HG03469 (cell line): ENCODE data around the gene LRRC71.
"Not testable (repeated sequence)": the region's sequence is repeated elsewhere in the genome, so short reads cannot be mapped to it uniquely, and the experiment has no call there.

Experiments used
- ATAC-seq: cut with Tn5 transposase; IDR thresholded peaks from one replicate; pipeline ENCODE4 v1.9.1; 2021; ENCODE audit warnings: mild to moderate bottlenecking, moderate library complexity, moderate number of reproducible peaks; ENCODE audit not compliant: unreplicated experiment

Gene LRRC71

DNA sequence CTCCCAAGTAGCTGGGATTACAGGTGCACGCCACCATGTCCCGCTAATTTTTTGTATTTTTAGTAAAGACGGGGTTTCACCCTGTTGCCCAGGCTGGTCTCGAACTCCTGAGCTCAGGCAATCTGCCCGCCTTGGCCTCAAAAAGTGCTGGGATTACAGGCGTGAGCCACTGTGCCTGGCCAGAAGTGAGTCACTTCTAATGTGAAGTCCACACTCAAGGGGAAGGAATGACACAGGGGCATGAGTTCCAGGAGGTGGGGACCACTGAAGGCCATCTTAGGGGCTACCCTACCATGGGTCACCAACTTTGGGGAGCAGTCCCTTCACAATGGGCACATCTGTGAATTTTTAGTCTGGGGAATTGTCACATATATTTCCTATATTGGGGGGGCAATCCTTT lies 6.3 kb downstream of the LRRC71 start:
- not testable (repeated sequence) for ATAC-seq

DNA sequence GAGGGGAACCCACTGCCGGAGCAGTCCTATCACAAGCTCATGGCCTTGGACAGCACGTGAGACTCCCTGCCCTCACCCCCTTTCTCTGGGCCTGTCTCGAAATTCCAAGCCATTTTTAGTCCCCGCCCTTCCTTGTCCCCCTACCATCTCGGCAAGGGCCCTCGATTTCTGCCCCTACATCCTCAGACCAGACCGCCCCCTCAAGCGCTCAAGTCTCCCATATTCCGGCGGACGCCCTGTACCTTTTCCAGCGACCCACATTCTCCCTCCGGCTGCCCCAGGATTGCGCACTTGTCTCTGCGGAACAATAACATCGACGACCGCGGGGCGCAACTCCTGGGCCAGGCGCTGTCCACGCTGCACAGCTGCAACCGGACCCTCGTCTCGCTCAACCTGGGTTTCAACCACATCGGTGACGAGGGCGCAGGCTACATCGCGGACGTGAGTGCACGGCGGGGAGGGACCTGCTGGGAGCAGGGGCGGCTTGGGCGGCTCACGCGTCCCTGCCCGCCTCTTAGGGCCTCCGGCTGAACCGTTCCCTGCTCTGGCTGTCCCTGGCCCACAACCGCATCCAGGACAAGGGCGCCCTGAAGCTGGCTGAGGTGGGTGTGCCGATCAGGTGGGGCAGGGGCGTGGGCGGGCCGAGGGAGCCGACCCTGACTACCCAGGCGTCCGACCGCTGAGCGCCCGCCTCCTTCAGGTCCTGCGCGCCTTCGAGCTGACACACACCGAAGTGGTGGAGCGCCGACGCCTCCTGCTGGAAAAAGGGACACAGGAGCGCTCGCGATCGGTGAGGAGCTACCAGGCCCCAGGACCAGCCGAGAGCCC lies 7.0 kb downstream of the LRRC71 start:
- ATAC-seq: no peak

DNA sequence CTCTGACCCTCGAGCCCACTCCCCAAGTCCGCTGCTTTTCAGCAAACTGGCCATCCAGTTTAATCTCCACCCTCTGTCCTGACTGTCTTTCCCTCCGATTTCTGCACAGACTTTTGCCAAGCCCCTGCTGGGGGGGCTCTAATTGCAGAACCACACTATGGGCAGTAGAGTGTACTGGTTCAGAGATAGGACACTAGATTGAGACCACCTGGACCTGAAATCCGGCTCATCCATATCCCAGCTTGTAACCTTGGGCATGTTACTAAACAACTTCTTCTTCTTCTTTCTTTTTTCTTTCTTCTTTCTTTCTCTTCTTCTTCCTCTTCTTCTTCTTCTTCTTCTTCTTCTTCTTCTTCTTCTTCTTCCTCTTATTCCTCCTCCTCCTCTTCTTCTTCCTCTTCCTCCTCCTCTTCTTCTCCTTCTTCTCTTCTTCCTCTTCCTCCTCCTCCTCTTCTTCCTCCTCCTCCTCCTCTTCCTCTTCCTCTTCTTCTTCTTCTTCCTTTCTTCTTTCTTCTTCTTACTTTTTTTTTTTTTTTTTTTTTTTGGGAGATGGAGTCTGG lies 7.7 kb downstream of the LRRC71 start:
- no peak for ATAC-seq

DNA sequence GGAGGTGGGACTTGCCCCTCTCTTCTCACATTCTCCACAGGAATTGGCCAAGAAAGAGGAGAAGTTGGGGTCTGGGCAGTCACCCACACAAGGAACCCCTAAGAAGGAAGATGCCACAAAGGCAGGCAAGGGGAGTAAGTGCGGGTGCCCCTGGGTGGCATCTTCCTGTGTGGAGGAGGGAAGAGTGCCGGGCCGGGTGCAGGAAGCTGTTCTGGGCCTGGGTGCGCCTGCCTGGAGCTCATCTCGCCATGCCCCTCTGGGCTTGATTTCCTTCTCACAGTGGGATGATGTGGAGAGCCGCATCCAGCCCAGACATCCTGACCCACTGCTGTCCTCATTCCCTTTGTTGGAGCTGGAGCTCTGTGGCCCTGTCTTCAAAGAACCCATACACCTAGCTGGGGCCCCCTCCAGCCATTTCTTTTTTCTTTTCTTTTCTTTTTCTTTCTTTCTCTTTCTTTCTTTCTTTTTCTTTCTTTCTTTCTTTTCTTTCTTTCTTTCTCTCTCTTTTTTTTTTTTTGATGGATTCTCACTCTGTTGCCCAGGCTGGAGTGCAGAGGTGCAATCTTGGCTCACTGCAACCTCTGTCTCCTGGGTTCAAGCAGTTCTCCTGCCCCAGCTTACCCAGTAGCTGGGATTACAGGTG lies 9.3 kb downstream of the LRRC71 start:
- ATAC-seq: no peak

DNA sequence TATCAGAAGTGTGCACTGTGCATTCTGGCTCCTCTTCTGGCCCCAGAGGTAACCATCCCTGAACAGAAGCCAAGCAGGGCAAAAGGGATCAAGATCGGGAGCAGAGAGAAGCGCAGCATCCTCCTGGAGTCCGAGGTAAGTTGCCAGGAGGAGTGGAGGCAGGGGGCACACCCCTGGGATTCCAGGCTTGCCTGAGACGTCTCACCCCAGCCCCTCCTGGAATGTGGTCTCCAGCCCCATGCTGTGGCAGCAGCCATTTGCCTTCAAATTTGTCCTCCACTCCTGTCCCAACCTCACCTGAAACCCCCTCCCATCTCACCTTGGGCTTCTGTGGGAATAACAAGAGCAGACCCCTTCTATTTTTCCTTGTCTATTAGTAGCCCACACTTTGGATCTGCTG lies 10.1 kb downstream of the LRRC71 start:
- ATAC-seq: no peak

DNA sequence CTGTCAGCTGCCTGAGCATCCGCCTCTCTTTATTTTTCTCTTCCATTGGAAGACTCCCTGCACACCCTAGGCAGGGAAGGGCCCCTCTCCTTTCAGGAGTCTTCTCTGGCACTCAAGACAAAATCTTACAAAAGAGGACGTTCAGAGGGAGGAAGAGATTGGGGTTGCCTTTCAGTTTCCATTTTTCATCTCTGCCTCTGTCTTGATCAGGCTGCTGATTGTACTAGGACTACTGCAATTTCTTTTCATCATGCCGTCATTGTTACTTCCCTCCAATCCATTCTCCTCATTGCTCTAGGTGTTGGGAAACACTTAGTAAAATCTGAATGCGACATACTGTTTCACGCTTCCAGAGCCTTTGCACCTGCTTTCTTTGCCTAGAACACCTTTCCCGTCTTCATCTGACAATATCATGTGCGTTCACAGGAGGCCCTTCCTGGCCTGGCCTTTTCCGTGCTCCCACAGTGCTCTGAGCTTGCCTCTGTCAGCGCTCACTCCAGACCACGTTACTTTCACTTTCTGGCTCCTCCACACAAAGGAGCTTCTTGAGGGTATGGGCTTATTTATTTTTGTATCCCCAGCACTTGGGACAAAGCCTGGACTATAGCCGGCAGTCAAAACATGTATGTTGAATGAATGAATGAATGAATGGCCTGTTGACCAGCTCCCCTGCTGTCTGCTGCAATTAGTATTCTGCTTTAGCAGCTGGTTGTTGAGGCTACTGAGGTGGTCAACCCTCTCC lies 10.9 kb downstream of the LRRC71 start:
- no peak for ATAC-seq

DNA sequence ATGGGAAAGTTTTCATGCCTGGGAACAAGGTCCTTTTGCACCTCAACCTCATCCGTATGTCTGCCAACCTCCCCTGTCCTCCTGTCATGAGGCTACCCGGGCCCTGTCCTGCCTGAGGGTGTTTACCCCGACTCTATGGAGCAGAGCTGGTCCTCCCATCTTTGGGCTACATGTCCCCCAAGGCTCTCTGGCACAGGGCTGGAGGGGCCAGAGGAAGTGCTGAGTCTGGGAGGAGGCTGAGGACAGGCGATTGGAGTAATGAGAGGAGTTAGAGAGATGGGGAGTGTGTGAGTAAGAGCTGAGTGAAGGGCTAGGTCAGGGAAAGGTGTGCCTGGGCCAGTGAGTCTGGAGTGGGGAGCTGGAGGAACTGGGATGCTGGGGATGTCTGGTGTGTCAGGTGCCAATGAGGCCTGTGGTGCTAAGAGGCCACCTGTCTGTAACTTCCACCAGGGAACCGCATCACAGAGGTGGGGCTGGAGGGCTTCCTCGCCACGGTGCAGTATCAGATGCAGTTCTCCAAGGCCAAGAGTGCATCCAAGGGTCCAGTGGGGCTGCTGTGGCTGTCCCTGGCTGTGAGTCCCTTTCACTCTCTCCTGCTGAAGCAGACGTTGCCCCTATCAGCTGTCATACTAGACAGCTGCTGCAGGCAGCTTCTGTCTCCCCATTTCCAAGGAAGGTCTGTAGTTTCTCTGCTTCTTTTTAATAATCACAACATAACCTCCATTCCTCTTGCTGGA lies 11.7 kb downstream of the LRRC71 start:
- no peak for ATAC-seq

DNA sequence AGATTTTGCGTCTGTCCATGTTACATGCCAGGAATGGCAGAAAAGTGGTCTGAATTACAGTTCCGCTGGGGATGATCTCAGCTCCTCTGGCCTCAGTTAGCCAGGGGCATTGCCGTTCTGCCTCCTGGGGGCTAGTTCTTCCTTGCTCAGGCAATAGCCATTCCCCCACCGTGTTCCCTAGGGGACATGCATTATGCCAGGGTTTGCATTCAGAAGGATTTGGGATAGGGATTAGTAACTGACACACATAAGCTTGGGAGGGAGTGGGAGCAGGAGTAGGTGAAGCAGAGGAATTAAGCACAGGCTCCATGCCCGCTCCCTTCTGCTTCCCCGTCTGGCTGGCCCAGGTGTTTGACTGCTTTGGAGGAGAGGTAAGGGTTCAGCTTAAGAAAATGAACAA lies 12.7 kb downstream of the LRRC71 start:
- no peak for ATAC-seq

DNA sequence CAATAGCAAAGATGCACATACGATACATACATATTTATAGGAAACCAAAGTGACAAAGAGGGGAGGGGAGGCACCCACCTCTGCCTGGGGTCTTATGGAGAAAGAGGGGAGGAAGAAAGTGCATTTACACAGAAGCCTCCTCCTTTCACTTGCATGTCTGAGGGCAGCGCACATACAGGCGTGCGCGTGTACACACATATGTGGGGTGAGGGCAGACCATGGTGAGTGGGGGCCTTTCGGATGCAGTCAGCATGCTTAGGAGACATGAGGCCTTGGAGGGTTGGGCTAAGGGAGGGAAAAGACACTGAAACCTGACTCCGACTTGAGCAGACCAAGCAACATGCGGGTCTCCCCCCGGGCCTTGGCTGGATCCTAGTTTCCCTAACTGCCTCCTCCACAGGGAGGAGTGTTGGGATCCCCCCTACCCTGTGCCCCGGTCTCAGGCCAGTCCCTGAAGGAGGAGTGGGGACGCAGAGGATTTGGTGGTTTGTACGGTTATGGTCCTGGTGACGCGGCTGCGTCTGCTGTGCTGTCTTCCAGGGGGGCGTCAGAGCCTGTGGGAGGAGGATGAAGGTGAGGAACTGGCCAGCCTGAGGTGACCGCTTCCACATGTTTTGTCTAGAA lies 15.2 kb downstream of the LRRC71 start:
- no peak for ATAC-seq

DNA sequence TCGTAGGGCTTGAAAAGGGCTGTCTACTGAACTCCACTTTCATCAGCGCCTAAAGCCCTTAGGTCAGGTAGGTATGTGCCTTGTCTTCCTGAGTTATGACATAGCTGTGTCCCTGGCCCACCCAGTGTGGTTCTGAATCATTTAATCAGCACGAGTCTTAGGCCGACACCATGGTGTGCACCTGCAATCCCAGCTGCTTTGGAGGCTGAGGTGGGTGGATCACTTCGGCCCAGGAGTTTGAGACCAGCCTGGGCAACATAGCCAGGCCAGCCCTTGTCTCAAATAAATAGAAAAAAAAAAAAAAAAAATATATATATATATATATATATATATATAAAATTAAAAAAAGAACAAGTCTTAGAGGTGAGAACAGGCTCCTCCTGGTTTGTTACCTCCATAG lies 15.8 kb downstream of the LRRC71 start:
- no peak for ATAC-seq

DNA sequence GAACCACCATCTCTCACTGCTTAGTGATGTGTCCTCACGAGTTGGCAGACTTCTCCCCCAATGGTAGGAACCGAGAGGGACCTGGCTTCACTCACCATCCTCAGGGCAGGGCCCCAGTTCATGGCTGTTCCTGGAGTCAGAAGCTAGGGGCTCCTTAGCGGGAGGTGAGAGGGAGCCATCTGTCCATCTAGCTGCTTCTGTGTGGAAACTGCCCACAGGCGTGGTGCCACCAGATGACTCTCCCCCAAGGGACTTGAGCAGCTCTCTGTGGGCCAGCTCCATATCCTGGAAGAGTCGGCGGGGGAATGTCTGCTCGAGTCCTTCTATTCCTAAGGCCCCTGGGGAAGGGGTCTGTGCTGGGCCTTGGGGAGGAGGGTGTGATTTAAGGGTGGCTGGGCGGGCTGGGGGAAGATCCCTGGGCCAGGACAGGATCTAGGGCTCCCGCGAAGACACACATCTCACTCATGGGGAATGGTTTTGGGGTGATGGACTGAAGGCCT lies 16.3 kb downstream of the LRRC71 start:
- no peak for ATAC-seq

DNA sequence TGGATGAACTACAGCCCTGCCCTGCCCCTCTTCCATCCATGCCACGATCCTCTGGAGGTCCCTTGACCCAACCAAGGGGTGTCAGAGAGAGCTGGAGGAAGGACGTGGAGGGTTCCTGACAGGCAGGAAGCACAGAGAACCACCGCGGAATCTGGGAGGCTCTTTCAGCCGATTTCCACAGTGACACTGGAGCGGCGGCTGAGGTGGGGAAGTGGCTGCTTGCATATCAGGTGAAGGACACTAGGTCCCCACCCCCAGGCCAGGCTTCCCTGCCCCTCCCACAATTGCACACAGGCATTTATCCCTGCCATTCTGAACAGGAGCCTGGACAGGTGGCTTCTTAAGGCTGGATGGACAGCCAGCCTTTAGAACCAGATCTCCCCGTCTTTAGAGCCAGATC lies 17.5 kb downstream of the LRRC71 start:
- no peak for ATAC-seq

DNA sequence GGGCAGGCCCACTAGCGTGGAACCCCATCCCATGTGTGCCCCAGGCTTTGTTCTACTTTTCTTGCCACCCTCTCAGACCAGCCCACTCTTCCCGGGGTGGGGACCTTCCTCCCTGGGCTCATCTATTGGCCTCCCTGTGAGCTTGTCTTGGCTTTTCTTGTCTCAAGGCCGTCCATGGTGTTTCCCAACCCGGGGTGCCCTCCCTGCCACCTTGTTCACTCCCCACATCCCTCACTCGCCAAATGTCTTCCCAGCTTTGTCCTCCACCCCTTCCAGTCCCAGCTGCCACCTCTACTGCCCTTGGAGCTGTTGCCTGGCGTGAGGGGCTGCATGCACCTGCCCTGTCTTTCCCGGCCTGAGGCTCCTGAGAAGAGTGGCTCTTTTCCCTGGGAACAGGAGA lies 18.4 kb downstream of the LRRC71 start:
- no peak for ATAC-seq

DNA sequence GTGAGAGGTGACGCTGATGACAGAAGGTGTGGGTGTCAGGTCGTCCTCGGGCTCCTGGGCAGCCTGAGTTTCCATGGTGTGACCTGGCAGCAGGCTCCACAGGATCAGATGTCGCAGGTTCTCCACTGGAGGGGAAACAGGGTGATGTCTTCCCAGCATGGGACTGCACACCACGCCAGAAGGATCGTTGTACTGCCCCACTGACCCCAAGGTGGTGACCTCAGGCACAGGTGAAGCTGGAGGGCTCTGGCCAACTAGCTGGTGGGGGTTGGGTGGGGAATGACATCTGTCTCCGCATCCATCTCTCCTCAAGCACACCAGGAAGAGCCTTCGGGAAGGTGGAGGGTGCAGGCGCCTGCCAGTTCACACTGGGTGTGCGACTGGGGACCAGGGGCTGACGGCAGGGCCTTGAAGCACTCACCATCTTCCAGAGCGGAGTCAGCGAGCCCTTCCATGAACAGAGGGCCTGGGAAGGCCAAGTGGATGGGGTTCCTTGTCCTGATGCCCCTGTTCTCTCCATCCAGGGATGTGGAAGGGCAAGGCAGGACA lies 19.4 kb downstream of the LRRC71 start:
- ATAC-seq: no peak

DNA sequence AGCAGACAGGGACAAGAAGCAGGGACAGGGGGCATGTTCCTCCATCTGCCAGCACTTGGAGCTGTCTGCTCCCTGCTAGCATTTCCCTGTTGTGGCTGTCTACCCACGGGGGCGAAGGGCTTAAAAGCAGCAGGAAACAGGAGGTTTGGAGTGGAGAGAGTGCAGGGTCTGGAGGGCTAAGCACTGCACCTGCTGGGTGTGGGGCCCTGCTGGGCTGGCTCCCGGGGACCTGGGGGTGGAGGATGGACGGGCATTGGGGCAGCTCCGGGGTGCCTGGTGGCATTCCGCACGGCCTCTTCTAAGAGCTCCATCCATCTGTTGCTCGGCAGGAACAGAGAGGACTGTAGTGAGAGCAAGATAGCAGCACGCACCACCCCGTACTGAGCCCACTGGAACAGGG lies 21.2 kb downstream of the LRRC71 start:
- no peak for ATAC-seq

DNA sequence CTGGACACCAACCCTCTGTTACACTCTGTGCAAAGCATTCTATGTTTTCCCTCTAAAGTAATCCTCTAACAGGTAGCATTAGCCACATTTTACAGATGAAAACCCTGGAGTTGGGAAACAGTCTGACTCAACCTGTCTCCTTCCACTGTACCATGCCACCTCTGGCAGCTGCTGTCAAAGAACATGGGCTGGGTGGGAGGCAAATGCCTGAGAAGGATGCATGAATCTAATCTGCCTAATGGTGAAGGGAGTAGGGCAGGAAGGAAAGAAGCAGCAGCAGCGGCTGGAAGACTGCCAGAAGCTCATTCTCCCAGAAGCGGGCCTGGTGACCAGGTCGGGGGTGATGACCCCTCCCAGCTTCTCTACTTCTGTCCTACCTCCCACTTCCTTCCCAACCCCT lies 21.7 kb downstream of the LRRC71 start:
- ATAC-seq: no peak

DNA sequence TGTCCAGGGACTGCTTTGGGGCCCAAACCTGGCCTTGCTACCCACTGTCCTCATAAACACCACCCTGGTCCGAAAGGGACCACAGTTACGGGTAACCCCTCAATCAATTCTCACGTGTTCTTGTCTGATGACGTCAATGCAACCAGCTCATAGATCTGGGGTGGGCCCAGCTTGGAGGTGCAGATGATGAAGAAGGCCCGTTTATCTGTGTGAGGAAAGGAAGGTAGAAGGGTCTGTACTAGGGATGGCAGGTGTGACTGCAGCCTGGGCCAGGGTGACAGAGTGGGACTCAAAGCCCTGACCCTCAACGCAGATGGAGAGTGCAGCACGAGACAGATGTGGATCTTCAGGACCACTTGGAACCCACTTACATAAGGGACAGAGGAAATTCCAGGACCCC lies 22.1 kb downstream of the LRRC71 start:
- no peak for ATAC-seq

DNA sequence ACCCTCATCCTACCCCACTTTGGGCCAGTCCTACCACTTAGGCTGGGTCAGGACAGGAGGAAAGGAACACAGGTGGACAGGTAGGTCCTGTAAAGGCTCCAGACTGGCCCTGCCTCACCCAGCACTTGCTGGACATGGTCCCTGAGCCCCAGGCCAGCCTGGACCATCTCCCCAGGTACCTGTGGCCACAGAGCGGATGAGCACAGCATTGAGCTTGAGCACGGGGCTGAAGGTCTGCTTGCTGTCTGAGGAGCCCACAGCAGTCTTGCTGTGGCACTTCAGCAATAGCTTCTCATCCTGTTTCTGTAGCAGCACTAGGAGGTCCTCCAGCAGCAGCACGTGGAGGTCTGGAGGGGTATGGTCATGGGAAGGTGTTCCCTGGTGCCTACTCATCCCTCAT lies 23.3 kb downstream of the LRRC71 start:
- no peak for ATAC-seq

DNA sequence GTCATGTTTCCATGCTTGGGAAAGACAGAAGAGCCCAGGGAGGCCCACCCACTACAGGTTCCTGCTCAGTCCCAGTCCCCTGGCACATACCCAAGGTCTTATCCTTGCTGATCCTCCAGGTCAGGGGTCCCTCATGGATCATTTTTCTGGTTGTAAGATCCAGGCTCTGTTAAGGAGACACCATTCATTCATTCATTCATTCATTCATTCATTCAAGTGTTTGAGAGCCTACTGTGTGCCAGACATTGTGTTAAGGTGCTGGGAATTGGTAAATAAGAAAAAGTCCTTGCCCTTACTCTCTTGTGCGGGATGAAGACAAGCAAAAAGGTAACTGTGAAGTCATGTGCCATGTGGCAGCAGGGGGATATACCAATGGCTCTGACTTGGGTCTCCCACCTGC lies 23.8 kb downstream of the LRRC71 start:
- no peak for ATAC-seq

DNA sequence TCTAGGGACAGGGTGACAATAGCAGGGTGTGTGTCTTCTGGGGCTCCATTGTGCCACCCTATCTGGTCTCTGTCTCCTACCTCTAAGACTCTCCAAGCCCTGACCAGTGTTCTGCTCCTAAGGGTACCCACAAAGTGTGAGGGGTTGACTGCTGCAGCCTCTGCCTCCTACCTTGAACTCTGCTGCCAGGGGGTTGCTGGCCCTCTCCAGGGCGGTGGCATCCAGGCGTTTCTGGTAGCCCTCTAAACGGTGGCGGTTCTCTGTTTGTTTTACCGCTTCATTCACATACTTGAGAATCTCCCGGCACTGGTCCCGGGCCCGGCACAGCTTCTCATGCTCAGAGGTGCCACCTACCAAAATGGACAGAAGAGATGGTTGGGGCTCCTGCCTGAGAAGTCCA lies 24.4 kb downstream of the LRRC71 start:
- no peak for ATAC-seq
